Upper lobe of left lung (tissue), 6 donors: ENCODE measurements around the gene SRCAP. TPM values are rescaled to one million over a fixed set of nuclear protein-coding genes. Genes with fewer than 3 reads are reported as not detected.
"Not testable (repeated sequence)": the region's sequence is repeated elsewhere in the genome, so short reads cannot be mapped to it uniquely, and the experiment has no call there.

ENCODE experiments used
- ATAC-seq, 2 donors: fragments of 200-7000 bp; cut with Tn5 transposase; one replicate each; pipeline ENCODE4 v1.9.1; 2022; ENCODE audit warnings: mild to moderate bottlenecking in 2 of 2, moderate library complexity in 2 of 2; ENCODE audit not compliant: low FRiP score in 2 of 2
- DNase-seq, 2 donors: peaks; one replicate each; pipeline ENCODE4 v3.0.0-alpha.2; 2019 to 2020
- H3K27ac ChIP-seq, 4 donors: fragments of 200-600 bp; sonication (generic); one replicate each; pipeline ENCODE4 v1.5.1; 2016 to 2019
- H3K27me3 ChIP-seq, 4 donors: fragments of 200-600 bp; sonication (generic); one replicate each; pipeline ENCODE4 v1.5.1; 2017 to 2019
- H3K36me3 ChIP-seq, 4 donors: fragments of 200-600 bp; sonication (generic); one replicate each; pipeline ENCODE4 v1.5.1; 2016 to 2019
- H3K4me1 ChIP-seq, 4 donors: fragments of 200-600 bp; sonication (generic); one replicate each; pipeline ENCODE4 v1.5.1; 2018 to 2019
- H3K4me3 ChIP-seq, 4 donors: fragments of 200-600 bp; sonication (generic); one replicate each; pipeline ENCODE4 v1.5.1; 2017 to 2019; ENCODE audit warnings: mild to moderate bottlenecking in 2 of 4, moderate library complexity in 1 of 4
- H3K9me3 ChIP-seq, 4 donors: fragments of 200-600 bp; sonication (generic); one replicate each; pipeline ENCODE4 v1.5.1; 2018 to 2019
- CTCF ChIP-seq, 6 experiments: fragments of 450-650 bp in 4 of 6; fragments of 200-600 bp in 2 of 6; sonication (generic) in 2 of 6; IDR thresholded peaks; one replicate each; pipeline ENCODE4 v1.5.1; 2016 to 2019; ENCODE audit warnings: antibody characterized with exemption in 6 of 6
- EP300 ChIP-seq, 4 donors: sonication (generic); formaldehyde crosslinking; IDR thresholded peaks; one replicate each; pipeline ENCODE4 v1.5.1; 2017; ENCODE audit warnings: antibody characterized with exemption in 4 of 4, control low read depth in 2 of 4
- POLR2A ChIP-seq, 4 donors: fragments of 450-650 bp; IDR thresholded peaks; one replicate each; pipeline ENCODE4 v1.5.1; 2016 to 2017; ENCODE audit warnings: antibody characterized with exemption in 4 of 4, mild to moderate bottlenecking in 2 of 4
- POLR2AphosphoS5 ChIP-seq, 2 donors: sonication (generic); formaldehyde crosslinking; IDR thresholded peaks; one replicate each; pipeline ENCODE4 v1.5.1; 2017; ENCODE audit warnings: antibody characterized with exemption in 2 of 2
- WGBS, 2 donors: methylation state at CpG; one replicate each; pipeline ENCODE4 v1.1.5; 2017 to 2018; 5-methylcytosine and 5-hydroxymethylcytosine counted together
- total RNA-seq, 6 donors: library from RNA; depleted of rRNA in 4 of 6; stranded (reverse); fragments of >200 nt in 4 of 6; gene quantifications; one replicate each; pipeline versions ENCODE4 v1.1.0 to v1.2.1, GENCODE V29; 2016 to 2021
- donor health status: DM: no; HTN: no; CAD: no; lungs with moderate emphysema.
- donor health status: DM: no; HTN: yes; CAD: no; lungs with severe emphysema.

Gene SRCAP
- total RNA-seq, 6 donors from 2014 or later, result 38.3 to 102 (median 66.0) TPM

- 69 to 70% methylated on average over 10 of the region's 10 CpGs for WGBS, 2 donors
- DNase-seq, result no peak
- ATAC-seq, result no peak
- TF ChIP-seq EP300 (IDR thresholded peaks at IDR 0.05) (no peak), POLR2A (IDR thresholded peaks at IDR 0.05) (no peak), POLR2AphosphoS5 (IDR thresholded peaks at IDR 0.05) (no peak), CTCF (IDR thresholded peaks at IDR 0.05) (no peak)
- Histone ChIP-seq H3K27ac (no peak overlapping the region), H3K36me3 (no peaks in the 10 kb centered on the region), H3K4me3 (no peak overlapping the region), H3K27me3 (no peaks in the 10 kb centered on the region), H3K4me1 (peaks cover 4 to 17% (median 7%) of the 10 kb centered on the region in 4 donors), H3K9me3 (no peaks in the 10 kb centered on the region)
Measured at GRCh38 chr16:30692396-30693064, 6.4 kb upstream of the SRCAP start.

- TF ChIP-seq POLR2AphosphoS5 (IDR thresholded peaks at IDR 0.05) (no peak), POLR2A (IDR thresholded peaks at IDR 0.05) (no peak), EP300 (IDR thresholded peaks at IDR 0.05) (no peak), CTCF (IDR thresholded peaks at IDR 0.05) (no peak)
- Histone ChIP-seq H3K36me3 (peaks cover 0 to 3% (median 1%) of the 10 kb centered on the region in 4 donors), H3K4me3 (no peak overlapping the region), H3K9me3 (no peaks in the 10 kb centered on the region), H3K27ac (no peak overlapping the region), H3K4me1 (peaks cover 14 to 30% (median 19%) of the 10 kb centered on the region in 4 donors), H3K27me3 (no peaks in the 10 kb centered on the region)
- DNase-seq (no peak), ATAC-seq (no peak)
- 54 to 62% methylated on average over 11 of the region's 11 CpGs for WGBS, 2 donors
Measured at GRCh38 chr16:30694926-30695693, 3.9 kb upstream of the SRCAP start.

GRCh38 chr16:30696646-30697045 lies 2.3 kb upstream of the SRCAP start:
- ATAC-seq, H3K4me3 ChIP-seq, H3K9me3 ChIP-seq, H3K27me3 ChIP-seq, H3K27ac ChIP-seq, DNase-seq: not testable (repeated sequence)
- H3K36me3 ChIP-seq, result peaks cover 10 to 19% (median 15%) of the 10 kb centered on the region in 4 donors
- peaks cover 20 to 39% (median 27%) of the 10 kb centered on the region in 4 donors for H3K4me1 ChIP-seq
- WGBS, 2 donors, result 91% methylated on average over 3 of the region's 3 CpGs

- TF ChIP-seq EP300 (IDR thresholded peaks at IDR 0.05), result no peak
- TF ChIP-seq CTCF (IDR thresholded peaks at IDR 0.05), result peak in 1 of 6 experiments; percentile 13
- TF ChIP-seq POLR2AphosphoS5 (IDR thresholded peaks at IDR 0.05), result no peak
- H3K4me3 ChIP-seq, result peak overlapping the region in 3 of 4 donors; percentile 98 to 100 (median 99)
- DNase-seq (peak in 1 of 2 donors; percentile 98), ATAC-seq (peak in 1 of 2 donors; percentile 98)
- peaks cover 20 to 39% (median 27%) of the 10 kb centered on the region in 4 donors for H3K4me1 ChIP-seq
- 15 to 27% methylated on average over 12 to 26 of the region's 26 CpGs for WGBS, 2 donors
- H3K27me3 ChIP-seq, result no peaks in the 10 kb centered on the region
- H3K27ac ChIP-seq, result peak overlapping the region; percentile 100
- peaks cover 17 to 26% (median 22%) of the 10 kb centered on the region in 4 donors for H3K36me3 ChIP-seq
- no peaks in the 10 kb centered on the region for H3K9me3 ChIP-seq
Measured at GRCh38 chr16:30697264-30698138, 1.5 kb upstream of the SRCAP start.
